GM12873 (cell line): ENCODE measurements around the gene ZNF804B.

Source experiments
- TF ChIP-seq, protein P1 (sequence below): IDR thresholded peaks from 2 replicates; pipeline ENCODE4 v1.5.1; 2012; ENCODE audit warnings: low read depth, mild to moderate bottlenecking, moderate library complexity, low read length, control low read depth; ENCODE audit not compliant: insufficient read depth; ENCODE audit errors: missing control alignments

Gene ZNF804B

DNA sequence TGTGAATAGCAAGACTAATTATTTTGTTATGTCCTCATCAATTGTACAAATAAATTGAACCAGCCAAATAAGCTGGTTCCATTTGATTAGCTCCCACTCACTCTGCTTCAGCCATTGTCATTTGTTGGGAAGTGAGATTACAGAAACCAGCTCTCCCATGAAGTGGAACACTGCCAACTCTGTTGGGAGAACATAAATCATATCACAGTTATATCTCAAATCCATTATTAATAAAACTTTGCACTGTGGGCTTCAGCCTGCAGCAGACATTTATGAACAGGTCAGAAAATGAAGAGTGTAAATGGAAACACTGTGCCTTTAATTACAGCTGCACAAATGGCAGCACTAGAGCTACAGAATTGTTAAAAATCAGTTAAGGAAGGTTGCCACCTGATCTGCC lies 82.7 kb downstream of the ZNF804B start:
- TF ChIP-seq, protein P1, sequence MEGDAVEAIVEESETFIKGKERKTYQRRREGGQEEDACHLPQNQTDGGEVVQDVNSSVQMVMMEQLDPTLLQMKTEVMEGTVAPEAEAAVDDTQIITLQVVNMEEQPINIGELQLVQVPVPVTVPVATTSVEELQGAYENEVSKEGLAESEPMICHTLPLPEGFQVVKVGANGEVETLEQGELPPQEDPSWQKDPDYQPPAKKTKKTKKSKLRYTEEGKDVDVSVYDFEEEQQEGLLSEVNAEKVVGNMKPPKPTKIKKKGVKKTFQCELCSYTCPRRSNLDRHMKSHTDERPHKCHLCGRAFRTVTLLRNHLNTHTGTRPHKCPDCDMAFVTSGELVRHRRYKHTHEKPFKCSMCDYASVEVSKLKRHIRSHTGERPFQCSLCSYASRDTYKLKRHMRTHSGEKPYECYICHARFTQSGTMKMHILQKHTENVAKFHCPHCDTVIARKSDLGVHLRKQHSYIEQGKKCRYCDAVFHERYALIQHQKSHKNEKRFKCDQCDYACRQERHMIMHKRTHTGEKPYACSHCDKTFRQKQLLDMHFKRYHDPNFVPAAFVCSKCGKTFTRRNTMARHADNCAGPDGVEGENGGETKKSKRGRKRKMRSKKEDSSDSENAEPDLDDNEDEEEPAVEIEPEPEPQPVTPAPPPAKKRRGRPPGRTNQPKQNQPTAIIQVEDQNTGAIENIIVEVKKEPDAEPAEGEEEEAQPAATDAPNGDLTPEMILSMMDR: no peak

DNA sequence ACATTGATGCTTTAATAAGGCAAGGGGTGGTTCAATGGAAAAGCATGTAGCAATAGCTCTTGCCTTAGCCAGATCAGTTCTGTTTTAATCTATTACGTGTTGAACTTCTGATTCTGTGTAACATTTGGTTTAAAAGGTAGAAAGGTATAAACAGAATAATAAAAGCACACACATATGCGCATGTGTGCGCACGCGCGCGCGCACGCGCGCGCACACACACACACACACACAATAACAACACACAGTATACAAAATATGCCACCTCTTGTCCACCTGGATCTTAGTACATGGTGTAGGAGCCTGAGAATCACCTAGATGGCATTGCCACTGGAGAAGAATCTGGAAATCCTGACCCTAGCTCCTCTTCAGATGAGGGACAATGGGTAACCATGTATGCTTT lies 85.6 kb downstream of the ZNF804B start:
- TF ChIP-seq, protein P1: no peak

DNA sequence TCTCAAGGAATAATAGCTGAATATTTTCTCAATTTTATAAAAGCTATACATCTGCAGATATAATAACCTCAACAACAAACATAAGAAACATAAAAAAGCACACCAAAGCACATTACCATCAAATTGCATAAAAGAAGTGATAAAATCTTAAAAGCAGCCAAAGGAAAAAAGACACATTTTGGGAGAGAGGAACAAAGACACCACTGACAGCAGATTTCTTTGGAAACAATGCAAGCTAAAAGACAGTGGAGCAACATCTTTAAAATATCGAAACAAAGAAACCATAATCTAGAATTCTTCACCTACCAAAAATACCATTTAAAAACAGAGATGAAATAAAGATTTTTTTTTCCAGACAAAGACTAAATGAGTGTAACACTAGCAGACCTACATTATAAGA lies 91.7 kb downstream of the ZNF804B start:
- TF ChIP-seq, protein P1: no peak

DNA sequence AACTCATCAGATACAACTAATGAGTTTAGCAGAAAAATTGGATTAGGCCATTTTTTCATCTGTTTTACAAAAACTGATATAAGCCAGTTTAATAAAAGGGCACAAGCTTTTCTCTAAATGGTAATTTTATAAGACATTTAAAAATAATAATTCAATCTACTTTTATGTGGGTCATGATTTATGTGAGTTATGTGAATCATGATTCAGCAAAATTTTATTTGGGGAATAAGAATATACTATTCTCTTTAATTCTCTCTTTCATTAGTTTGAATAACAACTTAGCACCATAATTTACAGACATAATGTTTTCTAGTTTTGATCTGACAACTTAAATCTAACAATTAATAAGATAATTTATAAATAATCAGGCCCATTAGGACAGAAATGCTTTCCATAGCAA lies 99.8 kb downstream of the ZNF804B start:
- TF ChIP-seq, protein P1: no peak

DNA sequence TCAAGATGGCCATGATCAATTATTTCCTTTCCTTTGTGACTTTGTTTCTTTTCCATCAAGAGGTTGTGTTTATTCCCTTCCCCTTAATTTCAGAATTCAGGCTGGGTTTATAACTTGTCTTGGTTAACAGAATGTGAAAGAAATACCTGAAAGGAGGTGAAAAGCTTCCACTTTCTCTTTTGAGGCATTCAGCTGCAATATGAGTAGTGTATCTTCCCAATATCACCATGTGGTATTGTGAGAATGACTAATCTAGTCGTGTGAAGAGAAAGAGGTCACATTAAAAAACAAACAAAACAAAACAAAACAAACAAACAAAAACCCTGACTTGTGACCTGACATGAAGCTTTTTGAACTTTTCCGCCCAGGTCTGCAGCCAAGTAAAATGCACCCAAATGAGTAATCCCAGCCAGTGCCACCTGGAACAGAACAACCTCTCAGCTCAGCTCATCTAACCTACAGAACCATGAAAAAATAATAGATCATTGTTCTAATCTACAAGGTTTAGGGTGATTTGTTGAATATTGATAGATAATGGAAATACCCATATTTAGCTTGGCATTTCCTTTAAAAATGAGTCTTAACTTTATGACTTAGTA lies 106.9 kb downstream of the ZNF804B start:
- TF ChIP-seq, protein P1: no peak

DNA sequence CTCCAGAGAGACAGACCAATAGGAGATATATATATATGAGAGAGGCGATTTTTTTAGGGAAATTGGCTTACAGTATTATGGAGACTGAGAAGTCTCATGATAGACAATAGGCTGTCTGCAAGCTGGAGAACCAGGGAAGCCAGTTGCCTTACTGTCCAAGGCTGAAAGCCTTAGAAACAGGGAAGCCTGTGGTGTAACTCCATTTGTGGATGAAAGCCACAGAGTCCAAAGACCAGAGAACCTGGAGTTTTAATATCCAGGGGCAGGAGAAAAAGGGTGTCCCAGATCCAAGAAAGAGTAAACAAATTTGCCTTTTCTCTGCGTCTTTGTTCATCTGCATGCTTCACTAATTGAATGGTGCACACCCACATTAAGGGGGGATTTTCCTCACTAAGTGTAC lies 107.7 kb downstream of the ZNF804B start:
- TF ChIP-seq, protein P1: no peak

DNA sequence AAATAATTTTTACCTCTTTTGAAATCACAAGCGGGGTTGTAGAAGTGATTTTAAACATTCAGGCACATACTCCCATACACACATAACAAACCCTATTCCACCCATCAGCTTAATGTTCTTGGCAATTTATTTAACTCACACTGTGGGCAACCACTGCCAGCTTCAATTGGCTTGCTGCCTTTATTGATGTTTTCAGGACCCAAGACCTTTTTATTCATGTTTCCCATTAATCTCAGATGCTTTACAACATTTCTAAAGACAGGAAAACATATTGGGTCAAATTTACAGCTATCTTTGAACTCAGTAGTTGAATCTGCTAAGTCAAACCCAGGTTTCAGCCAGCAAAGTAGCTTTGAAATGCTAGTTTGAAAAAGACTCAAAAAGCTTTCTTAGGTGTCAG lies 109.0 kb downstream of the ZNF804B start:
- TF ChIP-seq, protein P1: no peak
